MCF 10A (cell line): Measurements from ENCODE around the gene EVX1. TPM values are rescaled to one million over a fixed set of nuclear protein-coding genes. Genes with fewer than 3 reads are reported as not detected.

ENCODE experiments used
- BruUV-seq: library from RNA; stranded (reverse); fragments of 400-500 nt; replicated peaks from 2 replicates; lab custom pipeline; 2021; lab: Mats Ljungman, UMichigan
- CTCF ChIA-PET: fragments of 300-600 bp; sonication (Branson Sonifier 250); formaldehyde crosslinking; extraction: SDS; loops from one replicate; lab custom pipeline; 2021; ENCODE audit warnings: antibody characterized with exemption, inconsistent platforms; lab: Yijun Ruan, JAX
- POLR2A ChIA-PET: fragments of 300-600, 350-650 bp; sonication (Branson Sonifier 250); formaldehyde crosslinking; extraction: SDS; loops from one replicate; lab custom pipeline; 2020; ENCODE audit warnings: antibody characterized with exemption, inconsistent platforms; lab: Yijun Ruan, JAX
- DNase-seq: peaks from one replicate; pipeline ENCODE4 v3.0.0-alpha.2; 2018; ENCODE audit not compliant: unreplicated experiment
- H3K27ac Mint-ChIP-seq: one replicate; pipeline ENCODE4 v1.8.0; 2022; ENCODE audit warnings: mild to moderate bottlenecking, low read depth, mixed read lengths; ENCODE audit not compliant: unreplicated experiment
- H3K27me3 Mint-ChIP-seq: one replicate; pipeline ENCODE4 v1.8.0; 2022; ENCODE audit warnings: mixed read lengths; ENCODE audit not compliant: insufficient read depth, unreplicated experiment
- H3K36me3 Mint-ChIP-seq: one replicate; pipeline ENCODE4 v1.8.0; 2022; ENCODE audit warnings: mild to moderate bottlenecking, moderate library complexity, mixed read lengths; ENCODE audit not compliant: insufficient read depth, unreplicated experiment
- H3K4me1 Mint-ChIP-seq: one replicate; pipeline ENCODE4 v1.8.0; 2022; ENCODE audit warnings: mixed read lengths; ENCODE audit not compliant: insufficient read depth, unreplicated experiment
- H3K4me3 Mint-ChIP-seq: one replicate; pipeline ENCODE4 v1.8.0; 2022; ENCODE audit warnings: mild to moderate bottlenecking, moderate library complexity, mixed read lengths; ENCODE audit not compliant: unreplicated experiment
- H3K9me3 Mint-ChIP-seq: one replicate; pipeline ENCODE4 v1.8.0; 2022; ENCODE audit warnings: mixed read lengths; ENCODE audit not compliant: unreplicated experiment
- CTCF ChIP-seq: fragments of 200-600 bp; IDR thresholded peaks from one replicate; pipeline ENCODE4 v1.8.0; 2022; ENCODE audit warnings: antibody characterized with exemption, mild to moderate bottlenecking; ENCODE audit not compliant: unreplicated experiment
- intact Hi-C: fragments of 100-400 bp; cut with micrococcal nuclease; formaldehyde crosslinking; loops from 2 replicates; pipeline ENCODE4 v1.14.1; 2022
- total RNA-seq: library from RNA; stranded (reverse); gene quantifications from 2 replicates; pipeline ENCODE4 v1.2.3, GENCODE V29; 2022

EVX1 gene
- total RNA-seq, 1 experiment from 2014 or later, result not detected

- H3K4me1 Mint-ChIP-seq, result no peaks in the 10 kb centered on the region
- TF ChIP-seq CTCF, result no peak
- no peak overlapping the region for H3K4me3 Mint-ChIP-seq
- H3K9me3 Mint-ChIP-seq, result no peaks in the 10 kb centered on the region
- no peak for DNase-seq
- ChIA-PET POLR2A (interaction anchor here (0.6 kb wide), 1 partner anchor 179 kb away, joined by 3 read pairs; no protein-coding TSS in a partner anchor), CTCF (interaction anchor here (0.7 kb wide), 1 partner anchor 1005 kb away, joined by 3 read pairs; no protein-coding TSS in a partner anchor)
- no peaks in the 10 kb centered on the region for H3K36me3 Mint-ChIP-seq
- intact Hi-C loops, result no loop called here
- H3K27ac Mint-ChIP-seq, result no peak overlapping the region
- no peaks in the 10 kb centered on the region for H3K27me3 Mint-ChIP-seq
- BruUV-seq, result no TSS peak
Measured at GRCh38 chr7:27215356-27215755, 27.2 kb upstream of the EVX1 start.

GRCh38 chr7:27217951-27218350 is 24.7 kb upstream of the EVX1 start:
- no peak for TF ChIP-seq CTCF
- no peak overlapping the region for H3K4me3 Mint-ChIP-seq
- intact Hi-C loops, result no loop called here
- POLR2A ChIA-PET, result interaction anchor here (0.6 to 1.5 kb wide), 2 partner anchors 11 to 113 kb away, joined by 3 read pairs; no protein-coding TSS in a partner anchor
- no peaks in the 10 kb centered on the region for H3K27me3 Mint-ChIP-seq
- H3K9me3 Mint-ChIP-seq, result no peaks in the 10 kb centered on the region
- no peak overlapping the region for H3K27ac Mint-ChIP-seq
- H3K4me1 Mint-ChIP-seq, result peaks cover 7% of the 10 kb centered on the region
- H3K36me3 Mint-ChIP-seq, result no peaks in the 10 kb centered on the region
- CTCF ChIA-PET, result interaction anchor here (0.6 to 1.0 kb wide), 2 partner anchors 256 to 358 kb away, joined by 3 read pairs; no protein-coding TSS in a partner anchor
- no peak for DNase-seq
- BruUV-seq, result no TSS peak

- intact Hi-C loops, result no loop called here
- H3K27me3 Mint-ChIP-seq, result no peaks in the 10 kb centered on the region
- H3K36me3 Mint-ChIP-seq, result no peaks in the 10 kb centered on the region
- H3K9me3 Mint-ChIP-seq, result no peaks in the 10 kb centered on the region
- POLR2A ChIA-PET, result no interaction called here
- peaks cover 7% of the 10 kb centered on the region for H3K4me1 Mint-ChIP-seq
- no peak overlapping the region for H3K27ac Mint-ChIP-seq
- no peak overlapping the region for H3K4me3 Mint-ChIP-seq
- no peak for TF ChIP-seq CTCF
- no peak for DNase-seq
- BruUV-seq, result no TSS peak
- CTCF ChIA-PET, result interaction anchor here (1.4 kb wide), 1 partner anchor 10 kb away, joined by 4 read pairs; no protein-coding TSS in a partner anchor
Measured at GRCh38 chr7:27219821-27220220, 22.8 kb upstream of the EVX1 start.

- no peaks in the 10 kb centered on the region for H3K27me3 Mint-ChIP-seq
- no peak for TF ChIP-seq CTCF
Measured at GRCh38 chr7:27220440-27220955, 22.1 kb upstream of the EVX1 start.

More at GRCh38 chr7:27220440-27220955, 22.1 kb upstream of the EVX1 start:
- POLR2A ChIA-PET, result no interaction called here
- no peaks in the 10 kb centered on the region for H3K36me3 Mint-ChIP-seq
- intact Hi-C loops, result no loop called here
- BruUV-seq, result no TSS peak
- no peak overlapping the region for H3K27ac Mint-ChIP-seq
- no peak for DNase-seq
- H3K4me3 Mint-ChIP-seq, result no peak overlapping the region
- peaks cover 7% of the 10 kb centered on the region for H3K4me1 Mint-ChIP-seq
- H3K9me3 Mint-ChIP-seq, result no peaks in the 10 kb centered on the region
- CTCF ChIA-PET, result interaction anchor here (0.5 kb wide), 1 partner anchor 1961 kb away, joined by 4 read pairs; no protein-coding TSS in a partner anchor
